Measurements from ENCODE around the gene VGF. TPM values are rescaled to one million over a fixed set of nuclear protein-coding genes. Genes with fewer than 3 reads are reported as not detected.

The VGF gene
- polyA plus RNA-seq, 3 donors = 0.21 to 0.36 (median 0.28) TPM

DNA sequence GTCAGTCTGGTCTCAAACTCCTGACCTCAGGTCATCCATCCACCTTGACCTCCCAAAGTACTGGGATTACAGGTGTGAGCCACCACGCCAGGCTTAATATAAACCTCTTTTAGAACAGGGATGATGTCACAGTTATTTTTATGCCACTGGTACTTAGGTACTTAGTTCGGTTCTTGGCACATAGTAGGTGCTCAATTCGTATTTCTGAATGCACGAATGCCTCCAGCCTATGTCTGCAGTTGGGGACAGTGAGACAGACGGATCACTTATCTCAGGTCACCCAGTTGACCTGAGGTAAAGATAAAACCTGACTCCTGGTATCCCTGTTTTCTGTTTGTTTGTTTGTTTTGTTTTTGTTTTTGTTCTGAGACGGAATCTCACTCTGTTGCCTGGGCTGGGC lies 20.8 kb upstream of the VGF start:
- no peak for DNase-seq

- DNase-seq = no peak
These were observed 20.0 kb upstream of the VGF start for GRCh38 chr7:101185258-101185839.

DNA sequence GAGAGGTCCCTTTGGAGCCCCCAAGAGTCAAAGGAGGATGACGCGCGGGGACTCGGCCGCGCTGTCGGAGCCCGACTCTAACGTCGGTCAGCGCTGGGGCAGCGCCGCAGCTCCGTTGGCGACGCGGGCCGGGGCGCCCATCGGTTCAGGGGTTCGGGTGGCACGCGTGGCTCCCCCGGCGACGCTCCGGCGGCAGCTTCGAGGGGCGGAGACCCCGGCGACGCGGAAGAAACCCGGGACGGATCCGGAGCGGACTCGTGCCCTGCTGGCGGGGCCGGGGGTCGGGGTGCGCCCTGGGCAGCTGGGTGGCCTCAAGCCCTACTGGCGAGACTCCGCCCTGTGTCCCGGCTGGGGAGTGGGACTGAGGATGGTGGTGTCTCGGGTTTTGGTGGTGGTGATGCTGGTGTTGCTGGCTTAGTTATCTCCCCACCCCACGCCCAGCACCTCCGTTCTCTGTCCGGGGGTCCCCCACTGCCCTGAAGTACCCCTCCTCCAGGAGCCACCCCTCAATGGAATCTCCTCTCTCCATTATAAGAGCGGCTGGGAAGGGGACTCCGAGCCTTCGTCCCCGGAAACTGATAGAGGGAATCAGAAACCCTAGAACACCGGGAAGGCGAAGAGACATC lies 14.9 kb upstream of the VGF start, which contains the start of gene NAT16:
TSS of gene NAT16 (minus strand) at position 164 of the 626 bp plus-strand sequence. CDS start 5,486 bp downstream, outside the sequence.
- DNase-seq = no peak

GRCh38 chr7:101179713-101180112 lies 14.3 kb upstream of the VGF start:
- DNase-seq = no peak

- DNase-seq = no peak
These were observed 13.7 kb upstream of the VGF start for GRCh38 chr7:101179117-101179516.

DNA sequence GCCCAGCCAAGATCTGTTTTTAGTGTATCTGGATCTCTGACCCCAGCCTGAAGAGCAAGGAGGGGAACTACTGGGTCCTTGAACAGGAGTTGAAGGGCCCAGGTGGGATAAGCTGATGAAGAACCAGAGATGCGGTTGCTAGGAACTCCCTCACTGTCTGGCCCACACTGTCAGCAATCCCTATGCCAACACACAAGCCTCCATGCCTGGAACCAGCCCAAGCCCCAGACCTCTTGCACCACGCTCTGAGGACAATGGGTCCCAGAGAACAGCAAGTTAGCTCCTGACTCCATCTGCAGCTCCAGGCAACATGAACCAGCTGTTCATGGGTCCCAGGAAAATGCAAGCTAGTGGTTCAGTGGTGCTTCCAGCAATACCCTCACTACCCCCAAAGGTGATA lies 12.3 kb upstream of the VGF start:
- DNase-seq = no peak

- DNase-seq = no peak
These were observed 10.3 kb upstream of the VGF start for GRCh38 chr7:101175664-101176063.

GRCh38 chr7:101174322-101174854 lies 9.0 kb upstream of the VGF start:
- DNase-seq = no peak

GRCh38 chr7:101173752-101174244 lies 8.4 kb upstream of the VGF start:
- no peak for DNase-seq

DNA sequence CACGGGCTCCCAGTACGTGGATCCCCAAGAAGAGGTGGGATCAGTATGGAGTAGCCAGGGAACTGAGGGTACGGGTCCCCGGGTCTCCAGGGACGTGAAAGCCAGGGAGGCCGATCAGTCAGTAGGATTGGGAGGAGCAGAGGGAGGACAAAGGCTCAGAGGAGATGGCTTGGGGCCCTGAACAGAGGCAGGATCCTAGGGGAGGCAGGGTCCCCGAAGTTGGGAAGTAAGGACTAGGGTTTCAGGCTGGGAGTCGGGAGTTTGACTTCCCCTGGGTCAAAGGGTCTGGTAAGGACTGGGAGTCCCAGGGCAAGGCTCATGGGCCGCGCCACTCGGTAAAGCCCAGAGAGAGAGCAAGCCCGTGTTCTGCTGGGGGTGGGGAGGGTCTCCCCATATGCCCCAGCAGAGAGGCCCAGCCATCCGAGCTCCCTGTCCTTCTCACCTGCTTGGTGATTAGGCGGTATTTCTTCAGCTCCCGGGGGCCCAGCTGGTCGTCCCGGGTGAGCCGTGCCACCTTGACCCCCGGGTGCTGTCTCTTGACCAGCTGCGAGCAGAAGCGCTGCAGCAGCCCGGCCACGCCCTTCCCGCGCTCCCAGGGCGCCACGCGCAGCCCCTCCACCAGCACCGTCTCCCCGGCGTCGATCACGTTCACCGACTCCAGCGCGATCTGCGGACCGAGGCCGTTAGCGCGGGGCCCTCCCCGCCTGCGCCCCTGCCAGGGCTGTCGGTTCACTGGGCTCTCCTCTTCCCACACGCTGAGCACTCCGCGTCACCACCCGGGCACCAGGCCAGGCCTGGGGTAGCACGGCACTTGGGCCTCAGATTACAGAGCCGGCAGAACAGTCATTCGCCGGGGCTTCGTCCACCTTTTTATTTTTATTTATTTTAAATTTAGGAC lies 7.7 kb upstream of the VGF start:
- DNase-seq = no peak

- DNase-seq = no peak
These were observed 6.9 kb upstream of the VGF start for GRCh38 chr7:101172005-101172853.

DNA sequence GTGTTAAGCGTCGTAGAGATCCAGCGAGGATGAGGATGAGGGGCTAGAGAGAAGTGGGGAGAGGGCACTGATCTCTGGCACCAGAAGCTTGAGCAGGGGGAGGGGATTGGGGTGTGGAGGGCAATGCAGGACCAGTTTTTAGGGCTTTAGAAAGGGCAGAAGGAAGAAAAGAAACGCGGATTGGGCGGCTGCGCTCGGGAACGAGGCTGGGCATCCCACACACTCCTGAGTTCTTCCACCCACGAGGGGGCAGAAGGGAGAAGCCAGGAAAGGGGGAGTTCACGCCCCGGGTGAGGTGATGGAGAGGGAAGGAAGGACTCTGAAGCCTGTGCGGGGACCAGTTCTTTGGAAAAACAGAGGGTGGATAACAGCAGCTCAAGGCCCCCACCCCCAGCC lies 6.1 kb upstream of the VGF start:
- no peak for DNase-seq

DNA sequence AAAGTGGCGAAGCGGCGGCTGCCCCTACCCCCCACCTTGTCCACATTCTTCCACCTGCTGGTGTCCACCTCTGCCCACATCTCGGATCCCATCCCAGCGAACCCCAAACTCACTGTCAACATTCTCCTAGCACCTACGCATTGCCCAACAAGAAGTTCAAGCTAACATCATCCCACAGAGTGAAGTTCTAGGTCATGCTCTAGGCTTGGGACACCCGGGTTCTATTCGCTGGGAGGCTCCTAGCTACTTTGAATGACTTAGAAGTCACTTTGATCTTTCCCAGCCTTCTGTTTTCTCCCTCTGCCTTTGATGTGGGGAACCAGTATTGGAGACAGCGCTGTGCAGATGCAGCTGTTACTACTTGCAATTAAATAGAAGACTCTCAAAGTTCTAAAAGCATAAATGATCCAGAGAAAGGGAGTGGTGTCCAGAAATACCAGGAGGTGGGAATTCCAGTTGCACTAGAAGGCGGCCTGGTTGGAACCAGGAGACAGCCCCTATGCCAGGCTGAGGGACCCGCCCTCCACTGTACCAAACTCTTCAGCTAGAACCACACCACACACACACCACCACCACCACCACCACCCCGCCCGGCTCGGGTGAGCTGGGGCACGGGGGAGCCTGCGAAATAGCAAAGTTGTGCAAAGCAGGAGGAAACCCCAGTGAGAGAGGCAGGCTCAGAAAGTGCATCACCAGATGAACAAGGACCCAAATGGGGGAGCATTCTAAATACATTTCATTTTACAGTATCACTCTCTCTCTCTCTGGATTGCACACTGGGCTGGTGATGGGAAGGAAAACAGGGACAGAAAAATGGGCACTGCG lies 5.5 kb upstream of the VGF start:
- no peak for DNase-seq

- DNase-seq = no peak
These were observed 4.6 kb upstream of the VGF start for GRCh38 chr7:101169838-101170551.

GRCh38 chr7:101169110-101169837 lies 3.9 kb upstream of the VGF start:
- no peak for DNase-seq

GRCh38 chr7:101168412-101169049 lies 3.2 kb upstream of the VGF start:
- DNase-seq = no peak

DNA sequence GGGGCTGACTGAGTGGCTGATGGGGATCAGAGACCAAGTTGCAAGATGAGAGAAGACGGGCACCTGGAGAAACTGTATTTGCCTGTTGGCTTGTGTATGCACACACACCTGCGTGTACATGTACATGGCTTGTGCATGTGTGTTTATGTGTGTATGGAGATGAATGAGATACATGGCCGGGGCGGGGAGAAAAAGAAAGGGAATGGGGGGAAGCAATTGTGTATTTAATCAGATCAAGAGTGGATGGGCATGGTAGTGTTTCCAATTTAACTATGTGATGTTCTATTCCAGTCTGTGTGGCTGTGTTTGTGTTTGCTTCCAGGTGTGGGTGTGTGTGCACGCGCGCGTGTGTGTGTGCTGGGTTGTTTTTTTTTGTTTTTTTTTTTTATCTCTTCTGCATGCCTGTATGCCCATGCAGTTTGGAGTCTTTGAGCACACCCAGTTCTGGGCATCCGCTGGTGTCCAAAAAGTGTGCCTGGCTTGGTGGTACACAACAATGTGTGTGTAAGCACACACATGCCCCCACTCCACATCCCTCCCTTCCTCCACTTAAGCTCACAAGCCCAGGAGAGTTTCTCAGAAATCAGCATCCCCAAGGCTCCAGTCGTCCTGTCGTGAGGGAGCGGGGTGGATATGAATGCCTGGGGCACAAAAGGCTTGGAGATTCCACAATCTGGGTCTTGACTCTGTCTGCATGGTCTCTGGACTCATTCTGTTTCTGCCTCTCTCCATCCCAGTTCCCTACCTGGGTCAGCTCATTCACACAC lies 2.5 kb upstream of the VGF start:
- DNase-seq = no peak

Measured in renal pelvis (tissue), 4 donors.